IMR-90 (cell line): ENCODE measurements around the gene HEATR1. TPM values are rescaled to one million over a fixed set of nuclear protein-coding genes. Genes with fewer than 3 reads are reported as not detected.

Source experiments
- ATAC-seq: fragments of 200-7000 bp; cut with Tn5 transposase; 2 replicates; pipeline ENCODE4 v1.9.1; 2020; ENCODE audit warnings: low read depth, mild to moderate bottlenecking, moderate library complexity
- BruUV-seq: library from RNA; stranded (reverse); fragments of 400-500 nt; replicated peaks from 2 replicates; lab custom pipeline; 2021; lab: Mats Ljungman, UMichigan
- CTCF ChIA-PET: fragments of 300-600 bp; formaldehyde crosslinking; extraction: SDS; loops from one replicate; lab custom pipeline; 2021; ENCODE audit warnings: antibody characterized with exemption; lab: Yijun Ruan, JAX
- POLR2A ChIA-PET: fragments of 300-600 bp; sonication (Branson Sonifier 250); formaldehyde crosslinking; loops from one replicate; lab custom pipeline; 2022; ENCODE audit warnings: antibody characterized with exemption; ENCODE audit not compliant: unreplicated experiment; lab: Charles Lee
- DNase-seq: peaks from one replicate; pipeline ENCODE4 v3.0.0; 2013
- H2AFZ ChIP-seq: replicated peaks from 2 replicates; pipeline ENCODE3; 2013; ENCODE audit warnings: low read length, mild to moderate bottlenecking; ENCODE audit not compliant: poor library complexity
- H2AK5ac ChIP-seq: 2 replicates; pipeline ENCODE4 v1.6.1; 2013; ENCODE audit warnings: low read depth, low read length, inconsistent platforms
- H2AK9ac ChIP-seq: replicated peaks from 2 replicates; pipeline ENCODE3; 2013; ENCODE audit warnings: mild to moderate bottlenecking, low read depth, low read length, moderate library complexity; ENCODE audit not compliant: poor library complexity
- H2BK120ac ChIP-seq: 2 replicates; pipeline ENCODE4 v1.6.1; 2013; ENCODE audit warnings: low read depth, low read length, inconsistent platforms
- H2BK15ac ChIP-seq: 3 replicates; pipeline ENCODE4 v1.6.1; 2013; ENCODE audit warnings: low read depth, low read length, inconsistent platforms
- H2BK20ac ChIP-seq: 2 replicates; pipeline ENCODE4 v1.6.1; 2013; ENCODE audit warnings: low read depth, mild to moderate bottlenecking, inconsistent platforms, low read length, moderate library complexity
- H2BK5ac ChIP-seq: 2 replicates; pipeline ENCODE4 v1.6.1; 2013; ENCODE audit warnings: mild to moderate bottlenecking, low read depth, low read length, inconsistent platforms; ENCODE audit not compliant: poor library complexity, severe bottlenecking
- H3K14ac ChIP-seq: replicated peaks from 2 replicates; pipeline ENCODE4 v1.6.1; 2013; ENCODE audit warnings: low read depth, low read length, inconsistent platforms
- H3K18ac ChIP-seq: 2 replicates; pipeline ENCODE4 v1.6.1; 2013; ENCODE audit warnings: low read depth, low read length, control low read depth
- H3K23ac ChIP-seq: 2 replicates; pipeline ENCODE4 v1.6.1; 2013; ENCODE audit warnings: low read depth, low read length, inconsistent platforms
- H3K27ac ChIP-seq: 2 replicates; pipeline ENCODE4 v1.5.1; 2013; ENCODE audit warnings: mild to moderate bottlenecking, control low read depth, low read length; ENCODE audit not compliant: insufficient read depth
- H3K27me3 ChIP-seq: 2 replicates; pipeline ENCODE4 v1.6.1; 2013; ENCODE audit warnings: low read length; ENCODE audit not compliant: control insufficient read depth, insufficient read depth
- H3K36me3 ChIP-seq: 2 replicates; pipeline ENCODE4 v1.6.1; 2013; ENCODE audit warnings: low read length, mixed read lengths; ENCODE audit not compliant: control insufficient read depth, insufficient read depth
- H3K4ac ChIP-seq: 2 replicates; pipeline ENCODE4 v1.6.1; 2013; ENCODE audit warnings: low read depth, low read length, inconsistent platforms
- H3K4me1 ChIP-seq: 2 replicates; pipeline ENCODE4 v1.6.1; 2013; ENCODE audit warnings: low read length, mixed read lengths; ENCODE audit not compliant: control insufficient read depth, insufficient read depth
- H3K4me2 ChIP-seq: 2 replicates; pipeline ENCODE4 v1.6.1; 2013; ENCODE audit warnings: low read depth, mild to moderate bottlenecking, control low read depth, low read length, moderate library complexity
- H3K4me3 ChIP-seq: 2 replicates; pipeline ENCODE4 v1.5.1; 2013; ENCODE audit warnings: low read depth, mild to moderate bottlenecking, control low read depth, low read length, moderate library complexity; ENCODE audit not compliant: insufficient read depth
- H3K56ac ChIP-seq: 2 replicates; pipeline ENCODE4 v1.6.1; 2013; ENCODE audit warnings: low read length, inconsistent platforms; ENCODE audit not compliant: insufficient read depth; ENCODE audit errors: extremely low read depth
- H3K79me1 ChIP-seq, 2 experiments: 2 replicates each; pipeline ENCODE4 v1.6.1; 2013; ENCODE audit warnings: low read length in 2 of 2, inconsistent platforms in 1 of 2, low read depth in 1 of 2
- H3K9ac ChIP-seq: 2 replicates; pipeline ENCODE4 v1.6.1; 2013; ENCODE audit warnings: low read depth, low read length, control low read depth
- H3K9me1 ChIP-seq: 2 replicates; pipeline ENCODE4 v1.6.1; 2013; ENCODE audit warnings: low read length, inconsistent platforms; ENCODE audit not compliant: insufficient read depth
- H3K9me3 ChIP-seq: 2 replicates; pipeline ENCODE4 v1.6.1; 2013; ENCODE audit warnings: low read length; ENCODE audit not compliant: control insufficient read depth, insufficient read depth
- H4K20me1 ChIP-seq: 2 replicates; pipeline ENCODE4 v1.6.1; 2013; ENCODE audit warnings: low read length, inconsistent platforms; ENCODE audit not compliant: insufficient read depth
- H4K5ac ChIP-seq: 2 replicates; pipeline ENCODE4 v1.6.1; 2013; ENCODE audit warnings: mild to moderate bottlenecking, low read depth, low read length, control low read depth
- H4K8ac ChIP-seq, 2 experiments: 2 replicates each; pipeline ENCODE4 v1.6.1; 2013; ENCODE audit warnings: low read depth in 2 of 2, low read length in 2 of 2, control low read depth in 1 of 2, inconsistent platforms in 1 of 2
- H4K91ac ChIP-seq: 2 replicates; pipeline ENCODE4 v1.6.1; 2013; ENCODE audit warnings: low read depth, low read length, inconsistent platforms; ENCODE audit not compliant: insufficient read depth
- BHLHE40 ChIP-seq: fragments of 150-350 bp; IDR thresholded peaks from 2 replicates; pipeline ENCODE4 v1.6.1; 2016; ENCODE audit warnings: mild to moderate bottlenecking, low read depth, low read length
- CEBPB ChIP-seq: IDR thresholded peaks from 2 replicates; pipeline ENCODE4 v1.6.1; 2012; ENCODE audit warnings: low read depth, low read length, improper control_type of control experiment
- CHD1 ChIP-seq: IDR thresholded peaks from 2 replicates; pipeline ENCODE4 v1.6.1; 2012; ENCODE audit warnings: low read depth, low read length, improper control_type of control experiment
- MAZ ChIP-seq: IDR thresholded peaks from 2 replicates; pipeline ENCODE4 v1.6.1; 2012; ENCODE audit warnings: low read depth, mild to moderate bottlenecking, low read length, improper control_type of control experiment, moderate library complexity, borderline replicate concordance
- MXI1 ChIP-seq: IDR thresholded peaks from 2 replicates; pipeline ENCODE4 v1.6.1; 2012; ENCODE audit warnings: low read depth, mild to moderate bottlenecking, low read length, moderate library complexity, borderline replicate concordance
- NFE2L2 ChIP-seq: fragments of 150-350 bp; IDR thresholded peaks from 2 replicates; pipeline ENCODE4 v1.6.1; 2016; ENCODE audit warnings: low read depth, mild to moderate bottlenecking, low read length
- POLR2A ChIP-seq: IDR thresholded peaks from 2 replicates; pipeline ENCODE4 v1.6.1; 2012; ENCODE audit warnings: mild to moderate bottlenecking, low read depth, low read length
- RAD21 ChIP-seq: IDR thresholded peaks from 2 replicates; pipeline ENCODE4 v1.6.1; 2012; ENCODE audit warnings: low read length, improper control_type of control experiment
- WGBS, 2 experiments: methylation state at CpG; one replicate each; pipeline versions ENCODE4 v1.1.5 to v1.1.7; 2013; ENCODE audit warnings: missing lambda C conversion rate in 2 of 2; ENCODE audit not compliant: insufficient read length in 1 of 2; ENCODE audit errors: extremely low coverage in 2 of 2; 5-methylcytosine and 5-hydroxymethylcytosine counted together
- dilution Hi-C: fragments of 300-500 bp; cut with HindIII; formaldehyde crosslinking; loops from one replicate; pipeline ENCODE4 v1.14.3; 2018; ENCODE audit warnings: low sequenced_read_pairs; ENCODE audit not compliant: unreplicated experiment
- in situ Hi-C: fragments of 300-500 bp; cut with MboI; formaldehyde crosslinking; loops from 3 replicates; pipeline ENCODE4 v1.14.3; 2019; ENCODE audit warnings: low sequenced_read_pairs, inconsistent platforms, mixed read lengths
- intact Hi-C: fragments of 100-400 bp; cut with micrococcal nuclease; formaldehyde crosslinking; loops from 2 replicates; pipeline ENCODE4 v1.10.0; 2022
- polyA plus RNA-seq, 3 experiments: library from polyadenylated mRNA; depleted of rRNA; stranded (reverse); fragments of >200 nt; gene quantifications; 2 replicates each; pipeline ENCODE4 v1.2.3, GENCODE V29; 2012; ENCODE audit warnings: low replicate concordance in 1 of 3
- total RNA-seq: library from RNA; depleted of rRNA; stranded (reverse); fragments of >200 nt; gene quantifications from 2 replicates; pipeline ENCODE4 v1.2.3, GENCODE V29; 2012
- TF ChIP-seq, protein P1 (sequence below): fragments of 150-350 bp; IDR thresholded peaks from 2 replicates; pipeline ENCODE4 v1.6.1; 2017; ENCODE audit warnings: mild to moderate bottlenecking, antibody characterized with exemption, low read length, low read depth

The HEATR1 gene
- total and polyA plus RNA-seq, 2 of the 4 experiments (the other 2 are of a cell fraction) = 8.5 to 53.8 TPM

GRCh38 chr1:236524142-236524894 lies 80.0 kb downstream of the HEATR1 start:
- Histone ChIP-seq H2BK20ac (no peak overlapping the region; the same call in 1 of the 2 replicates), H2AK5ac (no peak overlapping the region; the same call in 1 of the 2 replicates), H4K20me1 (no peaks in the 10 kb centered on the region), H4K8ac (peak overlapping the region; percentile 30 to 98), H2BK5ac (peak overlapping the region; percentile 62), H2BK120ac (peak overlapping the region; percentile 86), H3K9me1 (peaks cover 3% of the 10 kb centered on the region; the same call in 1 of the 2 replicates), H2AK9ac (peak overlapping the region; percentile 93), H3K9ac (peak overlapping the region; percentile 62), H3K27me3 (no peaks in the 10 kb centered on the region), H3K14ac (peak overlapping the region; percentile 93), H3K4ac (peak overlapping the region; percentile 88), H2AFZ (peak overlapping the region; percentile 91), H3K27ac (peak overlapping the region; percentile 67), H4K91ac (peak overlapping the region; percentile 65), H2BK15ac (0 out of 3 replicates have a peak overlapping the region, but pooled peaks have one; percentile 1), H3K23ac (peak overlapping the region; percentile 85), H3K4me3 (peak overlapping the region; percentile 61), H3K4me2 (peak overlapping the region; percentile 81), H4K5ac (peak overlapping the region; percentile 45), H3K9me3 (no peaks in the 10 kb centered on the region), H3K18ac (peak overlapping the region; percentile 58), H3K4me1 (peaks cover 8% of the 10 kb centered on the region), H3K36me3 (0 out of 2 replicates have a peak, but pooled peaks cover 1% of the 10 kb centered on the region), H3K56ac (peak overlapping the region; percentile 63; the same call in 1 of the 2 replicates), H3K79me1 (peaks cover 4 to 8% of the 10 kb centered on the region in 2 experiments; a peak in 3 of 4 replicates)
- DNase-seq (peak; percentile 86), ATAC-seq (peak; percentile 75)
- POLR2A ChIA-PET = no interaction called here
- in situ Hi-C loops = no loop called here
- CTCF ChIA-PET = no interaction called here
- dilution Hi-C loops = no loop called here
- WGBS, 2 experiments = 0% methylated on average over 9 of the region's 32 CpGs; no CpG with 5 or more reads in 1 of the 2 experiments
- TF ChIP-seq, protein P1, sequence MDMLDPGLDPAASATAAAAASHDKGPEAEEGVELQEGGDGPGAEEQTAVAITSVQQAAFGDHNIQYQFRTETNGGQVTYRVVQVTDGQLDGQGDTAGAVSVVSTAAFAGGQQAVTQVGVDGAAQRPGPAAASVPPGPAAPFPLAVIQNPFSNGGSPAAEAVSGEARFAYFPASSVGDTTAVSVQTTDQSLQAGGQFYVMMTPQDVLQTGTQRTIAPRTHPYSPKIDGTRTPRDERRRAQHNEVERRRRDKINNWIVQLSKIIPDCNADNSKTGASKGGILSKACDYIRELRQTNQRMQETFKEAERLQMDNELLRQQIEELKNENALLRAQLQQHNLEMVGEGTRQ = peak; percentile 88
- TF ChIP-seq MXI1 (0 out of 2 replicates have a peak, but pooled peaks have one; percentile 2), NFE2L2 (peak; percentile 69; the same call in 1 of the 2 replicates), CEBPB (peak; percentile 60; the same call in 1 of the 2 replicates), POLR2A (peak; percentile 72), RAD21 (no peak), MAZ (no peak), CHD1 (no peak), BHLHE40 (peak; percentile 69; the same call in 1 of the 2 replicates)
- intact Hi-C loops = loop anchor here (5.0 kb wide), 1 partner anchor 242 kb away; the partner anchor contains the start of gene ERO1B
- TSS peak; percentile 28 for BruUV-seq
